ENCODE data around the gene TULP4.

TULP4 gene

GRCh38 chr6:158501360-158502262, 189.3 kb downstream of the TULP4 start:
- no peaks in the 10 kb centered on the region for H3K27me3 ChIP-seq (ENCODE audit: control insufficient read depth, insufficient read depth, low read length)
- H3K27ac ChIP-seq (ENCODE audit: low read depth, low read length): no peak overlapping the region

GRCh38 chr6:158502263-158502950, 190.1 kb downstream of the TULP4 start:
- Histone ChIP-seq H3K27ac (ENCODE audit: low read depth, low read length) (no peak overlapping the region), H3K4me3 (ENCODE audit: low read length) (no peak overlapping the region), H3K9ac (ENCODE audit: low read length) (no peak overlapping the region), H3K27me3 (ENCODE audit: control insufficient read depth, insufficient read depth, low read length) (no peaks in the 10 kb centered on the region), H3K4me1 (ENCODE audit: control insufficient read depth, insufficient read depth, low read length) (no peaks in the 10 kb centered on the region), H3K36me3 (ENCODE audit: control insufficient read depth, insufficient read depth, low read length) (peaks cover 6% of the 10 kb centered on the region)

More at GRCh38 chr6:158501360-158502262, 189.3 kb downstream of the TULP4 start:
- Histone ChIP-seq H3K36me3 (ENCODE audit: control insufficient read depth, insufficient read depth, low read length) (peaks cover 6% of the 10 kb centered on the region), H3K4me3 (ENCODE audit: low read length) (no peak overlapping the region), H3K9ac (ENCODE audit: low read length) (no peak overlapping the region), H3K4me1 (ENCODE audit: control insufficient read depth, insufficient read depth, low read length) (no peaks in the 10 kb centered on the region)

- H3K4me1 ChIP-seq (ENCODE audit: control insufficient read depth, insufficient read depth, low read length): no peaks in the 10 kb centered on the region
- H3K9ac ChIP-seq (ENCODE audit: low read length): no peak overlapping the region
- H3K36me3 ChIP-seq (ENCODE audit: control insufficient read depth, insufficient read depth, low read length): peaks cover 6% of the 10 kb centered on the region
- no peak overlapping the region for H3K27ac ChIP-seq (ENCODE audit: low read depth, low read length)
- H3K4me3 ChIP-seq (ENCODE audit: low read length): no peak overlapping the region
- H3K27me3 ChIP-seq (ENCODE audit: control insufficient read depth, insufficient read depth, low read length): no peaks in the 10 kb centered on the region
Observed at GRCh38 chr6:158503222-158503621, 191.0 kb downstream of the TULP4 start.

GRCh38 chr6:158503846-158504245, 191.6 kb downstream of the TULP4 start:
- H3K36me3 ChIP-seq (ENCODE audit: control insufficient read depth, insufficient read depth, low read length): peaks cover 6% of the 10 kb centered on the region
- no peaks in the 10 kb centered on the region for H3K27me3 ChIP-seq (ENCODE audit: control insufficient read depth, insufficient read depth, low read length)
- no peak overlapping the region for H3K9ac ChIP-seq (ENCODE audit: low read length)
- no peaks in the 10 kb centered on the region for H3K4me1 ChIP-seq (ENCODE audit: control insufficient read depth, insufficient read depth, low read length)
- no peak overlapping the region for H3K27ac ChIP-seq (ENCODE audit: low read depth, low read length)
- H3K4me3 ChIP-seq (ENCODE audit: low read length): no peak overlapping the region

- H3K27ac ChIP-seq (ENCODE audit: low read depth, low read length): no peak overlapping the region
- H3K27me3 ChIP-seq (ENCODE audit: control insufficient read depth, insufficient read depth, low read length): no peaks in the 10 kb centered on the region
- no peak overlapping the region for H3K9ac ChIP-seq (ENCODE audit: low read length)
- H3K4me3 ChIP-seq (ENCODE audit: low read length): no peak overlapping the region
- H3K36me3 ChIP-seq (ENCODE audit: control insufficient read depth, insufficient read depth, low read length): peaks cover 6% of the 10 kb centered on the region
- no peaks in the 10 kb centered on the region for H3K4me1 ChIP-seq (ENCODE audit: control insufficient read depth, insufficient read depth, low read length)
Observed at GRCh38 chr6:158505194-158505593, 192.9 kb downstream of the TULP4 start.

- H3K4me3 ChIP-seq (ENCODE audit: low read length): no peak overlapping the region
- peaks cover 6% of the 10 kb centered on the region for H3K36me3 ChIP-seq (ENCODE audit: control insufficient read depth, insufficient read depth, low read length)
- no peaks in the 10 kb centered on the region for H3K4me1 ChIP-seq (ENCODE audit: control insufficient read depth, insufficient read depth, low read length)
- H3K9ac ChIP-seq (ENCODE audit: low read length): no peak overlapping the region
- H3K27me3 ChIP-seq (ENCODE audit: control insufficient read depth, insufficient read depth, low read length): no peaks in the 10 kb centered on the region
- no peak overlapping the region for H3K27ac ChIP-seq (ENCODE audit: low read depth, low read length)
Observed at GRCh38 chr6:158506601-158507000, 194.3 kb downstream of the TULP4 start.

GRCh38 chr6:158507174-158507573, 194.9 kb downstream of the TULP4 start:
- Histone ChIP-seq H3K9ac (ENCODE audit: low read length) (no peak overlapping the region), H3K4me1 (ENCODE audit: control insufficient read depth, insufficient read depth, low read length) (no peaks in the 10 kb centered on the region), H3K36me3 (ENCODE audit: control insufficient read depth, insufficient read depth, low read length) (peaks cover 6% of the 10 kb centered on the region), H3K27me3 (ENCODE audit: control insufficient read depth, insufficient read depth, low read length) (no peaks in the 10 kb centered on the region), H3K4me3 (ENCODE audit: low read length) (no peak overlapping the region), H3K27ac (ENCODE audit: low read depth, low read length) (no peak overlapping the region)

GRCh38 chr6:158508450-158508849, 196.2 kb downstream of the TULP4 start:
- no peaks in the 10 kb centered on the region for H3K36me3 ChIP-seq (ENCODE audit: control insufficient read depth, insufficient read depth, low read length)
- H3K4me1 ChIP-seq (ENCODE audit: control insufficient read depth, insufficient read depth, low read length): no peaks in the 10 kb centered on the region
- no peak overlapping the region for H3K4me3 ChIP-seq (ENCODE audit: low read length)

GRCh38 chr6:158509465-158509864, 197.2 kb downstream of the TULP4 start:
- Histone ChIP-seq H3K36me3 (ENCODE audit: control insufficient read depth, insufficient read depth, low read length) (no peaks in the 10 kb centered on the region), H3K9ac (ENCODE audit: low read length) (no peak overlapping the region), H3K27ac (ENCODE audit: low read depth, low read length) (no peak overlapping the region), H3K4me1 (ENCODE audit: control insufficient read depth, insufficient read depth, low read length) (no peaks in the 10 kb centered on the region), H3K27me3 (ENCODE audit: control insufficient read depth, insufficient read depth, low read length) (no peaks in the 10 kb centered on the region), H3K4me3 (ENCODE audit: low read length) (no peak overlapping the region)

More at GRCh38 chr6:158508450-158508849, 196.2 kb downstream of the TULP4 start:
- Histone ChIP-seq H3K9ac (ENCODE audit: low read length) (no peak overlapping the region), H3K27me3 (ENCODE audit: control insufficient read depth, insufficient read depth, low read length) (no peaks in the 10 kb centered on the region), H3K27ac (ENCODE audit: low read depth, low read length) (no peak overlapping the region)

GRCh38 chr6:158512809-158513208, 200.5 kb downstream of the TULP4 start:
- H3K27ac ChIP-seq (ENCODE audit: low read depth, low read length): no peak overlapping the region
- no peak overlapping the region for H3K9ac ChIP-seq (ENCODE audit: low read length)
- H3K4me3 ChIP-seq (ENCODE audit: low read length): no peak overlapping the region
- H3K27me3 ChIP-seq (ENCODE audit: control insufficient read depth, insufficient read depth, low read length): peaks cover 9% of the 10 kb centered on the region
- H3K36me3 ChIP-seq (ENCODE audit: control insufficient read depth, insufficient read depth, low read length): no peaks in the 10 kb centered on the region
- no peaks in the 10 kb centered on the region for H3K4me1 ChIP-seq (ENCODE audit: control insufficient read depth, insufficient read depth, low read length)

GRCh38 chr6:158514176-158514575, 201.9 kb downstream of the TULP4 start:
- no peak overlapping the region for H3K9ac ChIP-seq (ENCODE audit: low read length)

GRCh38 chr6:158514991-158515390, 202.7 kb downstream of the TULP4 start:
- Histone ChIP-seq H3K4me3 (ENCODE audit: low read length) (no peak overlapping the region), H3K9ac (ENCODE audit: low read length) (no peak overlapping the region), H3K27ac (ENCODE audit: low read depth, low read length) (no peak overlapping the region), H3K36me3 (ENCODE audit: control insufficient read depth, insufficient read depth, low read length) (no peaks in the 10 kb centered on the region), H3K27me3 (ENCODE audit: control insufficient read depth, insufficient read depth, low read length) (peaks cover 10% of the 10 kb centered on the region), H3K4me1 (ENCODE audit: control insufficient read depth, insufficient read depth, low read length) (no peaks in the 10 kb centered on the region)

More at GRCh38 chr6:158514176-158514575, 201.9 kb downstream of the TULP4 start:
- Histone ChIP-seq H3K4me3 (ENCODE audit: low read length) (no peak overlapping the region), H3K27ac (ENCODE audit: low read depth, low read length) (no peak overlapping the region), H3K4me1 (ENCODE audit: control insufficient read depth, insufficient read depth, low read length) (no peaks in the 10 kb centered on the region), H3K27me3 (ENCODE audit: control insufficient read depth, insufficient read depth, low read length) (peaks cover 10% of the 10 kb centered on the region), H3K36me3 (ENCODE audit: control insufficient read depth, insufficient read depth, low read length) (no peaks in the 10 kb centered on the region)

Measured in rectal smooth muscle tissue (tissue), 1 donor.